ENCODE measurements around the gene SEC61B.

Gene SEC61B

DNA sequence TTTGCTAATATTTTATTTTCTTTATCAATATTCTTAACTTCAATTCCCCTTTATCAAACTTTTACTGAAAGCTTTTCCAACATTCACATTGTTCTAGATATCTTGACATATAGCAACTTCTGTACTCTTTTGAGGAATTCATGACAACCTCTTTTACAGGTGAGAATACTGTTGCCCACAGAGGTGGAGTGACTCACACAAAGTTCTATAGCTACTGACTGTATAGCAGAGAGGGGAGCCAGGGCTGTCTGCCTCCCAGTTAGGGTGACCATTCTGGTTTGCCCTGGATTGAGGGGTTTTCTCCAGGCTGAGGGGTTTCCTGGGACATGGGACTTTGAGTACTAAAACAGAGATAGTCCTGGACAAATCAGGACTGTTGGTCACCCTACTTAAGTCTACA, 16.2 kb downstream of the SEC61B start:
- DNase-seq = no peak

DNA sequence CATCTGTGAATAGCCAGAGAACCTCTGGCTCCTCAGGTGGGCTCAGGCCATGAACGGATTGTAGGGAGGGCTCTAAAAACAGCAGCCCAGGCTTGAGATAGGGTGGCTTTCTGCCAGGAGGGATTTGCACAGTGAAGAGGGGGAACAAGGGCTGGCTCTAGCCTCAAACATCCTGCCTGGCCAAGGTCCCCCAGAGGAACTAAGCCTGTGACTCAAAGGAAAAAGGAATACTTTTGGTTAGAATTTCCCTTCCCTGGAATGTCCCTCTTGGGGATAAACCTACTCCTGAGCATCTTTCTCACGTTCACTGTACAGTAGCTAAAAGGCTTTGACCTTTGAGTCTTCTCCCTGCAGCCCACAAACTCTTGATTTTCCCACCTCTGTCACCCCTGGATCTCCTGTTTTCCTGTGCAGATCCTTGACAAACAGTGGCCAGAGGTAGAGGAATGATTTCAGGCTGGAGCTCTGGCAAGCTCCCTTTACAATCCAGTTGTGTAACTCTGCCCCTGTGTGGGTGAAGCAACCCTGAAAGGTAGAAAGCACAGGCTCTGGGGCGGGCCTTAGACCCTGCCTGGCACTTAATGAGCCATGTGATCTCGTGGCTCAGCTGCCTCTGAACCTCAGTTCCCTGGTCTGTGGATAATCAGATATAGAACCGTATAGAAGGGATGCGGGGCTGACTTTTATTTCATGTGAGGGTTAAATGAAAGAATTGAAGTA, 17.4 kb downstream of the SEC61B start:
- no peak for DNase-seq

DNA sequence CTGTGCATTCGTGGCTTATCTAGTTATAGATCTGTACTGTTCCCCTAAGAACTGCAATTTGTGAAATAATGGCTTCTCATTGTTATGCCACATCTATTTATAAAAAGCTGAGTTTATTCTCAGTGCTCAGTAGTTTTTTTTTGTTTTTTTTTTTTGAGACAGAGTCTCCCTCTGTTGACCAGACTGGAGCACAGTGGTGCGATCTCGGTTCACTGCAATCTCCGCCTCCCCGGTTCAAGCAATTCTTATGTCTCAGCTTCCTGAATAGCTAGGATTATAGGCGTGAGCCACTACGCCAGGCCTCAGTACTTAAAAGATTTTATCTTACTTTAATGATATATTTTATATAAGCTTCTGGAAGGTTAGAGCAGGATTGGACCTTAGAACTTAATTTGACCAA, 19.0 kb downstream of the SEC61B start:
- no peak for DNase-seq

DNA sequence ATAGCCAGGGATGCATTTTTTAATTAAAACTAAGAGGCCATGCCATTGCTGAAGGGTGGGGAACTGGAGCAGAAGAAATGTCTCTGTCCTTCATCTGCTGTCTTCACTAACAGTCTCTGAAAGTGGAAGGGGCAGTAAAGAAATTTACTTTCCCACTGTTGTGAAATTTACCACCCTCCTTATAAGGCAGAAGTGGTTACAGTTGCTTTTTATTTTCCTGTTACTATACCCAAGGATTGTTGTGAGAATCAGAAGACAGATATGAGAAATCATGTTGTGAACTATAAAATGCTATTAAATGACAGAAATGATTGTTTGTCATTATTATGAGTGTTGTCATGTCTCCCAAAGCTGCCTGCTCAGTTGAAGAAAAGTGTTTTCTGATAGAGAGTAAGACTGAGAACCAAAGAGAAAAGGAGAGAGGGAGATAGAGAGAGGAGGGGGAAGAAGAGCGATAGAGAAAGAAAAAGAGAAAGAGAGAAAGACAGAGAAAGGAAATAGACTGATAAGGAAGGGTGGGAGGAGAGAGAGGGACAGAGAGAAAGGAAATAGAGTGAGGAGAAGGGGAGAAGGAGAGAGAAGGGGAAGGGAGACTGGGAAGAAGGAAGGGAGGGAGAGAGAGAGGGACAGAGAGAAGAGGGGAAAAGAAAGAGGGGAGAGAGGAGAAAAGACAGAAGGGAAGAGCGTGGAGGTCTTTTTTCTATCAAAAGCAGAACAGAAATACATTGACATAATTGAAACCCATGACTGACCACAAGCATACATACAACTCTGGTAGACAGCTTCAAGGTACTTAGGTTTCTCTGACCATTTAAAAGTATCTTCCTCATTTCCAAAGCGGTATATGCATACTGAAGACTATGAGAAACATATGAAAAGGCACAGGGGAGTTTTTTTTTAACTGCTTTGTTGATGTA, 22.5 kb downstream of the SEC61B start:
- DNase-seq = no peak

DNA sequence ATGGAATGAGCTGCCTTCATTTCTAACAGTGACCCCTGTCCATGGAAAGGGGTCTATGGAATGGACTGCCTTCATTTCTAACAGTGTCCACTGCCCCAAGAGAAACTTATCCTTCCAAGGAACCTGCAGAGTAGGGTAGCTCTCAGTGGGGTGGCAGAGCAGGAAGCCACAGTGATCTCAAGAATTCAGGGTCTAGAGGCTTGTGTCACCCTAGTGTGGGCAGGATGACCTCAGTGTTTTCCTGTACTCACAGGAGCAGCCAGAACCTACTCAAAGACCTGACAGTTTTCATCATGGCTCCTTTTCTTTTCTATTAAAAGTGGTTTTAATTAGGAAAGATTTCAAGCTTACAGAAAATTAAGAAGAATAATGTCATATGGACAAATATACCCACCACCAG, 27.5 kb downstream of the SEC61B start:
- DNase-seq = no peak

DNA sequence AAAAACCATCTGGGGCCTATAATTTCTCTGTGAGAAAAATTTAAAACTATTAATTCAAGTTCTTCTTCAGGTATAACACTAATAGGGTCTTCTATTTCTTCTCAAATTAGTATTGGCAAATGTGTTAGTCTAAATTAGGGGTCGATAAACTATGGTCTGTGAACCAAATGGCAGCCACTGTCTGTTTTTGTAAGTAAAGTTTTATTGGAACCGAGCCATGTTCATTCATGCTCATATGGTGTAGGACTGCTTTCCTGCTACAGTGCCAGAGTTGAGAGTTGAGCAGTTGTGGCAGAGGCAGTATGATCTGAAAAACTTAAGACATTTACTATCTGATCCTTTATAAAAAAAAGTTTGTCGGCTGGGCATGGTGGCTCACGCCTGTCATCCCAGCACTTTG, 29.1 kb downstream of the SEC61B start:
- DNase-seq = no peak

DNA sequence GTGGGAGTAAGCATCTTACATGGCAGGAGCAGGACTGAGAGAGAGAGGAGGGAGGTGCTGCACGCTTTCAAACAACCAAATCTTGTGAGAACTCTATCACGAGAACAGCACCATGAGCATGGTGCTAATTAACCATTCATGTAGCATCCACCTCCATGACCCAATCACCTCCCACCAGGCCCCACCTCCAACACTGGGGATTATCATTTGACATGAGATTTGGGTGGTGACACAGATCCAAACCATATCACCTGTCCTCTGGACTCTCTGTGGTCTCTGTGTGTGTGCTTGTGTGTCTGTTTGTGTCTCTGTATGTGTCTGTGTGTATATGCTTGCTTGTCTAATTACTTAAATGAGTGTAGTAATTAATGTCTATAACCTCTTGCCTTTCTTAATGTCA, 31.1 kb downstream of the SEC61B start:
- no peak for DNase-seq

DNA sequence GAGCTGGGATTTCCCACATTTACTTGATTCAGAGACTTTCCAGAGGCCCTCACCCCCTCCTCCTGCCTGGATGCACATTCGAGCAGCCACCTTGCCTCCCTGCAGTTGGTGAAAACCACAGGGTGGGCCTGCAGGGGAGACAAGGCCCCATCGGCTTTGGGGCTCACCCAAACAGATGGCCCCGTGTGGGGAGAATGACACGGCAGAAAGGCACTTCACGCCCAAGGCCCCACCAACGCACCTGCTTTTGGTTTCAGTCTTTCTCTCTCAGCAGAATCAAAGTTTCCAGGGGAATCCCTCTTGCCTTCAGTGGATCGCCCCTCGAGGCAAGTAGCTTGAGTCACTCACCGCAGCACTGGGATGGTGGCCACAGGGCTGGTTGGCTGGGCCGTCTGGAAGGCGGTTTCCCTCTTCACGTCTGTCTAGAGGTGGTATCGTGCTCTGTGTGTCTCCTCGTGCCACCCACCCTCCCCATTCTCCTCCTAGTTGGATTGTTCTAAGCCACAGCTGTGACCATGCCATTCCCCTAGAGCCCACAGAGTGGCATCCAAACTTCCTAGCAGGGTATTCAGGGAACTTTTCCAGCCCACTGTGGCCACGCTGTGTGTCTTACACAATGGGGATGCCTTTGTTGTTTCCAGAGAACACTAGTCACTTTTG, 31.8 kb downstream of the SEC61B start:
- DNase-seq = no peak

DNA sequence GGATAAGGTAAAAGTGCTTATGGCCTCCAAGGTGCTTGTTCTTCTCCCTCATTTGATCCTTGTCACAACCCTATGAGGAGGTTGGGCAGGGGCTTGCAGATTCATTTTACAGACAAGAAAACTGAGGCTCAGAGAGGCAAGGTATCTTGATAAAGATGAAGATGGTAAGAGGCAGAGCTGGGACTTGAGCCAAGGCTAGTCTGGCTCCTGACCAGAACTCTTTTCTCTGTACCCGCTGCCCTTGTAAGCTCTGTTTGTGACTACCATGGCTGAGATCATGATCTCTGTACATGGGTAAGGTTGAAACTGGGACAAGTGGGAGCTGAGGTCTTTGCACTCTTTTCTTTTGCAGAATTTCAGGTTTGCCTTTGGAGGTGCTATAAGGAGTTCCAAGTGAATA, 33.6 kb downstream of the SEC61B start:
- DNase-seq = no peak

DNA sequence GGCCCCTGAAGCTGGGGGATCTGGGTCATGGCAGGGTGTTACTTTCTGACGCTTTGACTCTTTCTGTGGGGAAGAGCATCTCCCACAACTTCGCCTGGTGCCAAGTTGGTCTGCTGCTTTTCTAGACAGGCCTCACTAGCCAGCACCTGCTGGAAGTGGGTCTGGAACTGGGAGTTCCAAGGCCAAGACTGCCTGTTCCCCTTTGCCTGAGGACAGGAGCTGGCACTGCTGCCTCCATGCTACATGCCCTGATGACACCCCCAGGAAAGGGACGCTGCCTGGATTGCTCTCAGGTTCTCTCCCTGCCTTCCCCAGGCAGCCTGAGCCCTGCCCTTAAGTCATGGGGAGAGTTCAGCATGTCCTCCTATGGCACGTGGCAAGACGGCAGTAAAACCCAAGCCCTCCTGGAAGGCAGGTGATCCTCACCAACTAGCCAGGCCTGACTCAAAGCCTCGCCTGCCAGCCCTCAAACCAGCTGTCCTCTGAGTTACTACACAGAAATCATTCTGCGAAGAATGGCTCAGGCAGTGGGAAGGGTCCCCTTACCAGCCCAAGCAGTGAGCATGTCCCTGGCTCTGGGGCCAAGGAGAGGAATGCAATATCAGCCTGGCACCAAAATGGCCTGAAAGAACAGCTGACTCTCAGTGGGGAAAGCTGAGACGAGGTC, 35.8 kb downstream of the SEC61B start:
- no peak for DNase-seq

DNA sequence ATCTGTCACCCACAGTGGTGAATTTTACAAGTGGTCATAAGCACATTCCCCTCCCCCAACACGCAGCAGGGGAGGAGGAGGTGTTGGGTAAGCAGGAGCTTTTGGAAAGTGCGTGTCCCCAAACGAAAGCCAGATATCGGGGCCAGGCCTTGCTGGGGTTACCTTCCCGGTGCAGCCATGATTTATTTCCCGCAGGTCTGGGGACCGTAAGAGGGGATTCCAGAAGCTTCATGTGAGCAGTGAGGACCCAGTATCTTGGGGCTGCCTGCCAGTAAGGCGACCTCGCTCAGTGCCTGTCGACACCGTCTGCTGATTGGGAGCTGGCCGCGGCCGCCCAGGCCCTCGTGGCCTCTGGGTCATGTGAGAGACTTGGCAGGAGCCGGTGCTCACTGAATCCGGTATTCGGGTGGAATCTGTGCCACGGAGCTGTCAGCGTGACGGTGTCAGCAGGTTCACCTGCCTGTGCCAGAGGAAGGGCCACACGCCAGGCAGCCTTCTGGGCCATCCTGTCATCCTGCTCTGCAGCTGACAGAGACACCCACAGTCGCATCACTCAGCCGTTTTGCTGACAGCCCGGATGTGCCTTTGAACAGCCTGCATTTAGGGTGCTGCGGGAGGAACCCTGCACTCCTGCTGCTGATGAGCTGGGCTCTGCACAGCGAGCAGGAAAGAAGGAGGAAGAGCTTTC, 37.3 kb downstream of the SEC61B start:
- peak; percentile 59 for DNase-seq

DNA sequence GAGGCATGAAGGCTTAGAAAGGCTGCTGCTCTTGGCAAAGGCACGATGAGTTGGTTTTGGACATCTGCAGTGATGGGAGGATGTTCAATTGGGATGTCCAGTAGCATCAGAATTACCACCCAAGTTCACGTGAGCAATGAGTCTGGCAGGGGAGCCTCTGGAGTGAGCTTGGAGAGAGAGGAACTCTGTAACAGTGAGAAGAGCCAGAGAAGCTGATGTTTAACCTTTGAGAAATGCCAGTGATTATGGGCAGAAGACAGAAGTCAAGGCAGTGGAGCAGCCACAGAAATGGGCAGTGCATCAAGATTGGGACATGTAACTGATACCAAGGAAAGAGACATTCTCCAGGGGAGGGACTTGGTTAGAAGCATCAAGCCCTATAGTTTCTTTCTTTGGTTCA, 39.8 kb downstream of the SEC61B start:
- DNase-seq = no peak

DNA sequence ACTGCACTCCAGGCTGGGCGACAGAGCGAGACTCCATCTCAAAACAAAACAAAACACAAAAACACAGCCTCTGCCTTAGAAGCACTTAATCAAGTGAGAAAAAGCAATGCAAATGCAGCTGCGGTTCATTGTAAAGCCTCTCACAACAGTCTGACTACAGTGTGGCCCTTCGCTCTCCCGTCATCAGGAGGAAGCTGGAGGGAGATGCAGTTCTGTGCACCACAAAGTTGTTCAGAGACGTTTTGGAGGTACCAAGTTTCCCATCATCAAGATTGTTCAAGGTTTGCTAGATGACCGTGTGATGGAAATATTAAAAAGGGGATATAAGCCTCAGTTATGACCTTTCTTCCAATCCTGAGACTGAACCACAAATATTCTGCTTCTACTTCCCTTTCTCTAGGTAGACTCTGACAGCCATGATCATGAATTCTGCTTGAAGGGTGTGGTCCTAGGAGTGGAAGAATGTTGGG, 40.9 kb downstream of the SEC61B start:
- DNase-seq = no peak

DNA sequence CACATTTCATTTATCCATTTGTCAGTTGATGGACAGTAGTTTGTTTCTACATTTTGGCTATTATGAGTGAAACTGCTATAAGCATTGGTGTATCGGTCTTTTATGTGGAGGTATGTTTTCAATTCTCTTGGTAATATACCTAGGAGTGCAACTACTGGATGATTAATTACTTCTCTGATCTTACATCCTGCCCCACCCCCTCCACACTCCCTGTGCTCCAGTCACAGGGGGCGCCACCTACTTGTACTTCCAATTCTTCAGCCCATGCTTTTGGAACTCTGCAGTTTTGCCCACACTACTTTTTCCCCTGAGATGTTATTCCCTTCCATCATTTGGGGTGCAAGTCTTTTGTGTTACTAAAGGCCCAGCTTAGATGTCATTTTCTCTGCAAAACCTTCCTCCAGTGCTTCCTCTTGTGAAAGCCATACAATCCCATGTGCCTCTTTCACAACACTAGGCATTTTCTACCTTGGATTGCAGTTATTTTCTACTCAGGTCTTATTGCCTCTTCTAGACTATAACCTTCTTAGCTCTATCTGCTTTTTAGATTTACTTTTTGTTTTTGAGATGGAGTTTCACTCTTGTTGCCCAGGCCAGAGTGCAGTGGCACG, 42.1 kb downstream of the SEC61B start:
- DNase-seq = no peak

DNA sequence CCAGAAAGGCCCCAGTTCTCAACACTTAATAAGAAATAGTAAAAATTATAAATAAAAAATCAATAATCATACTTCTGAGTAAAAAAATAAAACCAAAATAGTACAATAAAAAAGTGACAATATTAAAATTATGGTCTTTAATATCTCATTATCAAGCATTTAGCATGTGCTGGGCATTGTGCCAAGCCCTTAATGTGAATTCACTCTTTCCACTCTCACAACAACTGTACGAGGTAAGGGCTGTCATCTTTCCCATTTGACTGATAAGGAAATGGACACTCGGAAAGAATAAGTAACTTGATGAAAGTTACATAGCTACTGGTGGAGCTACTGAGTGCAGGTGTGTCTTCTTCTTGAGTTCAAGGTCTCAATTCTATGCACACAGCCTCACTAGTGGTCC, 43.6 kb downstream of the SEC61B start:
- no peak for DNase-seq

DNA sequence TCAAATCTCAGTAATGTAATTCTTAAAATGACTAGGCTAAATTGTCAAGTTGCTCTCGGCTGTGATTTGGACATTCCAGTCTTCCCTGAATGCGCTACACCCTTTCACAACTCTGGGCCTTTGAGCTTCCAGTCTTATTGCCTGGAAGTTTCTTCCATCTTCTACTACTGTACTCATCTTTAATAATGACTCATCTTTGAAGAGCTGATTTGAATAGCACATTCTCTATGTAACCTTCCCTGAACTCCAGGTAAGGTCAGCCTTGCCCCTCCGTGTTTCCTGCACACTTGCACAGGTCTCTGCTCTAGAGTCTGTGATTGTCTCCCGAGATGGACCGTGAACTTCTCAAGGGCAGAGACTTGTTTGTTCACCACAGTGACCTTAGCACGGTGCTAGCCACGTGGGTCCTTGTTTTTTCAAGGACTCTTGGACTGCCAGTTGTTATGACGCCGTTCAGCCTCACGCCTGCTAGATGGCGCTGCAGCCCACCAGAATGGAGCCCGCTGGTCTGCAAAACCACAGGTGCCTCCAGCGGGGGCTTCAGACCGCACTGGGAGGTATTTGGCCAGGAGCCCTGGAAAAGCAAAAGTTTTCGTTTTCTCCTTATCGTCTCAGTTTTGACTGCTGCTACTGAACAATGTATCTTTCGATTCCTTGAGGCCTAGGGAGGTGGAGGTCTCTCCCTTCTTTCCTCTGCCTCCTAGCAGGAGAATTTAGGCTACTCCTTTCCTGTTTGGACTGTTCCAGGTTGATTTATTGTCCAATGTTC, 44.4 kb downstream of the SEC61B start:
- peak; percentile 45 for DNase-seq

DNA sequence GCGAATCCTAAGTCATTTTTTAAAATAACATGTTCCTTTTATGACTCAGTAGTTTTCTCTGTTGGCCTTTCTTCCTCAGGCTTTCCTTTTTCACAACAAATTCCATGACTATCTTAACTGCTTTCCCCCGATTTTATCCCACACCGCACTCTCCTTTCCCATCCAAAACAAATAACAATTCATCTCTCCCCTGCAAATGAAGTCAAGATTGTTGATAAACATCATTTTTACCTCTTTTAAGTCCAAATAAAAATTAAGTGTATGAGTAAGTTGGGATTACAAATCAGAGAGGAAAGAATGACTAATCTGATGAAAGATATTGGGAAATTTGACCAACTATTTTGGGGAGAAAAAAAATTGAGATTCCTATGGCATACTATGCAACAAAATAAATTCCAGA, 47.3 kb downstream of the SEC61B start:
- no peak for DNase-seq

DNA sequence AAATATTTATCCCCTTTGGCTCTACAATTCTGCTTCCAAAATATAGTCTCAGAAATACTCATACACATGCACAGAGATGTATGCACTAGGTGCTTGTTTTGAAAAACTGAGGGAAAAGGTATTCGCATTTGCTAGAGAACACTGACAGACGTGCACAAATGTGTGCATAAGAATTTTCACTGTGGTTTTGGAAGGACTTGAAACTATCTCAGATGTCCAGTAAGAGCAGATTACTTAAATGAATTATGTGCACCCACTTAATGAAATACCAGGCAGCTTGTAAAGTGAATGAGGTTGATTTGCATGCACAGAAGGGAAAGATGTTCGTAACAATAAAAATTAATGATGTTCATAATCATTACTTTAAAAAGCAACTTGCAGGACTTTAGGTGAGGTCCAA, 48.4 kb downstream of the SEC61B start:
- DNase-seq = no peak

DNA sequence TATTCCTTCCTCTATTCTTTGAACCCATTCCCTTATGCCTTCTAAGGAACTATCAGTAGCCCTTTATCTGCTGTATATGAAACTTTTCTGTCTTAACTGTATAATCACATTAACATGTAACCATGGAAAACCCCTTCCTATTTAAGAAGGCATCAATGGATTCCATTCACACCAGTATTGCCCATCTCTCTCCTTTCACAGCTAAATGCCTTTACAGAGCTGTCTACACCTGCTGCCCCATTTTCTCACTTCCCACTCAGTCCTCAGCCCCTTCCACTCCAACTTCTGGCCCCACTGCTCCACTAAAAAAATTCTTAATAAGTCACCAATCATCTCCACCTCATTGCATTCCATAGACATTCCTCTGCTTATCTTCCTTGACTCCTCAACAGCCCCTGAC, 50.8 kb downstream of the SEC61B start:
- no peak for DNase-seq

DNA sequence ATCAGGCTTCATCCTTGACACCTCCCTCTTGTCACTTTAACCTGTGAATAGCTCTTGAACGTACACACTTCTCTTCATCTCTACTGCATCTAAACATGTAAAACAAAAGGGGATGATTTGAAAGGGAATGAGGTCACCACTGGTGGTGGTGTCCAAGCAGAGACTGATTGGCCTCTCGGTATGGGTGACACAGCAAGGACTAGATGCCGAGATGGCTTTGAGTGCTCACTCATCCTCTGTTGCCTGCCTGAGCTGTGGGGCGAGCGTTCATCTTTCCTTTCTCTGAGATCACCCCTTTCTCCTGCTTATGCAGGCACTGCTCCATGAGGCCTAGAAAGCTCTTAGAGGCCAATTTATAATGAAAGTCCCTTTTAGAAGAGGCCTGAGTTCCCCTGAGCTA, 51.9 kb downstream of the SEC61B start:
- DNase-seq = no peak

DNA sequence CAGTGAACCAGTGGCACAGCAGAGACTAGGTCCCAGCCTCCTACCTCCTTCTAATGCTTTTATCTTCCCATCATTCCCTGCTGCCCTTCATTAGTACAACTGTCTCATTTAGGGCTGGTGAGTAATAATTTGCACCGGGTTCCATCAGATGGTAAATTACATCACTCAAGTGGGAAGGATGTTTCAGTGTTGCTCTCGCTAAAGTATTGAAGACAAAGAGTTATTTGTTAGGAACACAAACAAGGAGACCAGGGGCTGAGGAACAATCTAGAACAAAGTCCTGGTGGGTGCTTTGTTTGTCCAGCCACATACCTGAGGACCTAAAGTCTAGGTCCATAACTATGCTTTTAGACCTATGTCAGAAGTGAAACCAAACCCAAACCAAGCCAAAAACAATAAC, 52.4 kb downstream of the SEC61B start:
- DNase-seq = no peak

Data from NCI-H1092 (cell line).